ENCODE data around the gene OTUD3. TPM values are rescaled to one million over a fixed set of nuclear protein-coding genes. Genes with fewer than 3 reads are reported as not detected.

Gene OTUD3
- total and polyA plus RNA-seq, 9 of the 15 experiments (the other 6 are each of a cell fraction or from before 2014, with no cell fraction given) = 2.0 to 16.6 (median 11.0) TPM

GRCh38 chr1:19861034-19861433, 21.2 kb upstream of the OTUD3 start (continued):
- TF ChIP-seq, protein P1, sequence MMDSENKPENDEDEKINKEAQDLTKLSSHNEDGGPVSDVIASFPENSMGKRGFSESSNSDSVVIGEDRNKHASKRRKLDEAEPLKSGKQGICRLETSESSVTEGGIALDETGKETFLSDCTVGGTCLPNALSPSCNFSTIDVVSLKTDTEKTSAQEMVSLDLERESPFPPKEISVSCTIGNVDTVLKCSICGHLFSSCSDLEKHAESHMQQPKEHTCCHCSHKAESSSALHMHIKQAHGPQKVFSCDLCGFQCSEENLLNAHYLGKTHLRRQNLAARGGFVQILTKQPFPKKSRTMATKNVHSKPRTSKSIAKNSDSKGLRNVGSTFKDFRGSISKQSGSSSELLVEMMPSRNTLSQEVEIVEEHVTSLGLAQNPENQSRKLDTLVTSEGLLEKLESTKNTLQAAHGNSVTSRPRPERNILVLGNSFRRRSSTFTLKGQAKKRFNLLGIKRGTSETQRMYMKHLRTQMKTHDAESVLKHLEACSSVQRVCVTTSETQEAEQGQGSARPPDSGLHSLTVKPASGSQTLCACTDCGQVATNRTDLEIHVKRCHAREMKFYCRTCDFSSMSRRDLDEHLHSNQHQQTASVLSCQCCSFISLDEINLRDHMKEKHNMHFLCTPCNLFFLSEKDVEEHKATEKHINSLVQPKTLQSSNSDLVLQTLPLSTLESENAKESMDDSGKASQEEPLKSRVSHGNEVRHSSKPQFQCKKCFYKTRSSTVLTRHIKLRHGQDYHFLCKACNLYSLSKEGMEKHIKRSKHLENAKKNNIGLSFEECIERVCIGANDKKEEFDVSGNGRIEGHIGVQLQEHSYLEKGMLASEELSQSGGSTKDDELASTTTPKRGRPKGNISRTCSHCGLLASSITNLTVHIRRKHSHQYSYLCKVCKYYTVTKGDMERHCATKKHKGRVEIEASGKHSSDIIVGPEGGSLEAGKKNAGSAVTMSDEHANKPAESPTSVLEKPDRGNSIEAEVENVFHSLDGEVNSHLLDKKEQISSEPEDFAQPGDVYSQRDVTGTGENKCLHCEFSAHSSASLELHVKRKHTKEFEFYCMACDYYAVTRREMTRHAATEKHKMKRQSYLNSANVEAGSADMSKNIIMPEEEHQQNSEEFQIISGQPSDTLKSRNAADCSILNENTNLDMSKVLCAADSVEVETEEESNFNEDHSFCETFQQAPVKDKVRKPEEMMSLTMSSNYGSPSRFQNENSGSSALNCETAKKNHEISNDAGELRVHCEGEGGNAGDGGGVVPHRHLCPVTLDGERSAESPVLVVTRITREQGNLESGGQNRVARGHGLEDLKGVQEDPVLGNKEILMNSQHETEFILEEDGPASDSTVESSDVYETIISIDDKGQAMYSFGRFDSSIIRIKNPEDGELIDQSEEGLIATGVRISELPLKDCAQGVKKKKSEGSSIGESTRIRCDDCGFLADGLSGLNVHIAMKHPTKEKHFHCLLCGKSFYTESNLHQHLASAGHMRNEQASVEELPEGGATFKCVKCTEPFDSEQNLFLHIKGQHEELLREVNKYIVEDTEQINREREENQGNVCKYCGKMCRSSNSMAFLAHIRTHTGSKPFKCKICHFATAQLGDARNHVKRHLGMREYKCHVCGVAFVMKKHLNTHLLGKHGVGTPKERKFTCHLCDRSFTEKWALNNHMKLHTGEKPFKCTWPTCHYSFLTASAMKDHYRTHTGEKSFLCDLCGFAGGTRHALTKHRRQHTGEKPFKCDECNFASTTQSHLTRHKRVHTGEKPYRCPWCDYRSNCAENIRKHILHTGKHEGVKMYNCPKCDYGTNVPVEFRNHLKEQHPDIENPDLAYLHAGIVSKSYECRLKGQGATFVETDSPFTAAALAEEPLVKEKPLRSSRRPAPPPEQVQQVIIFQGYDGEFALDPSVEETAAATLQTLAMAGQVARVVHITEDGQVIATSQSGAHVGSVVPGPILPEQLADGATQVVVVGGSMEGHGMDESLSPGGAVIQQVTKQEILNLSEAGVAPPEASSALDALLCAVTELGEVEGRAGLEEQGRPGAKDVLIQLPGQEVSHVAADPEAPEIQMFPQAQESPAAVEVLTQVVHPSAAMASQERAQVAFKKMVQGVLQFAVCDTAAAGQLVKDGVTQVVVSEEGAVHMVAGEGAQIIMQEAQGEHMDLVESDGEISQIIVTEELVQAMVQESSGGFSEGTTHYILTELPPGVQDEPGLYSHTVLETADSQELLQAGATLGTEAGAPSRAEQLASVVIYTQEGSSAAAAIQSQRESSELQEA (IDR thresholded peaks at IDR 0.05; ENCODE audit: low read depth) = no peak
- TF ChIP-seq ZNF586 (CRISPR knock-in tag; conservative IDR thresholded peaks at IDR 0.05) (no peak), NELFE (IDR thresholded peaks at IDR 0.05; ENCODE audit: insufficient read depth, insufficient read length) (no peak), BRD9 (IDR thresholded peaks at IDR 0.05; ENCODE audit: low read depth, partially characterized antibody) (no peak), LEF1 (IDR thresholded peaks at IDR 0.05) (no peak), PYGO2 (tag; IDR thresholded peaks at IDR 0.05) (no peak), CBX1 (IDR thresholded peaks at IDR 0.05; ENCODE audit: low read depth) (no peak), ARNT (IDR thresholded peaks at IDR 0.05) (no peak), ZFP1 (CRISPR knock-in tag; IDR thresholded peaks at IDR 0.05) (no peak), ZEB2 (IDR thresholded peaks at IDR 0.05) (no peak), SMARCC2 (IDR thresholded peaks at IDR 0.05; ENCODE audit: low read depth) (peak; percentile 59; the same call in 1 of the 2 replicates), BCOR (IDR thresholded peaks at IDR 0.05) (no peak)
- TF ChIP-seq, protein P2, sequence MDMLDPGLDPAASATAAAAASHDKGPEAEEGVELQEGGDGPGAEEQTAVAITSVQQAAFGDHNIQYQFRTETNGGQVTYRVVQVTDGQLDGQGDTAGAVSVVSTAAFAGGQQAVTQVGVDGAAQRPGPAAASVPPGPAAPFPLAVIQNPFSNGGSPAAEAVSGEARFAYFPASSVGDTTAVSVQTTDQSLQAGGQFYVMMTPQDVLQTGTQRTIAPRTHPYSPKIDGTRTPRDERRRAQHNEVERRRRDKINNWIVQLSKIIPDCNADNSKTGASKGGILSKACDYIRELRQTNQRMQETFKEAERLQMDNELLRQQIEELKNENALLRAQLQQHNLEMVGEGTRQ (CRISPR knock-in tag; IDR thresholded peaks at IDR 0.05) = no peak
- TF ChIP-seq, protein P3, sequence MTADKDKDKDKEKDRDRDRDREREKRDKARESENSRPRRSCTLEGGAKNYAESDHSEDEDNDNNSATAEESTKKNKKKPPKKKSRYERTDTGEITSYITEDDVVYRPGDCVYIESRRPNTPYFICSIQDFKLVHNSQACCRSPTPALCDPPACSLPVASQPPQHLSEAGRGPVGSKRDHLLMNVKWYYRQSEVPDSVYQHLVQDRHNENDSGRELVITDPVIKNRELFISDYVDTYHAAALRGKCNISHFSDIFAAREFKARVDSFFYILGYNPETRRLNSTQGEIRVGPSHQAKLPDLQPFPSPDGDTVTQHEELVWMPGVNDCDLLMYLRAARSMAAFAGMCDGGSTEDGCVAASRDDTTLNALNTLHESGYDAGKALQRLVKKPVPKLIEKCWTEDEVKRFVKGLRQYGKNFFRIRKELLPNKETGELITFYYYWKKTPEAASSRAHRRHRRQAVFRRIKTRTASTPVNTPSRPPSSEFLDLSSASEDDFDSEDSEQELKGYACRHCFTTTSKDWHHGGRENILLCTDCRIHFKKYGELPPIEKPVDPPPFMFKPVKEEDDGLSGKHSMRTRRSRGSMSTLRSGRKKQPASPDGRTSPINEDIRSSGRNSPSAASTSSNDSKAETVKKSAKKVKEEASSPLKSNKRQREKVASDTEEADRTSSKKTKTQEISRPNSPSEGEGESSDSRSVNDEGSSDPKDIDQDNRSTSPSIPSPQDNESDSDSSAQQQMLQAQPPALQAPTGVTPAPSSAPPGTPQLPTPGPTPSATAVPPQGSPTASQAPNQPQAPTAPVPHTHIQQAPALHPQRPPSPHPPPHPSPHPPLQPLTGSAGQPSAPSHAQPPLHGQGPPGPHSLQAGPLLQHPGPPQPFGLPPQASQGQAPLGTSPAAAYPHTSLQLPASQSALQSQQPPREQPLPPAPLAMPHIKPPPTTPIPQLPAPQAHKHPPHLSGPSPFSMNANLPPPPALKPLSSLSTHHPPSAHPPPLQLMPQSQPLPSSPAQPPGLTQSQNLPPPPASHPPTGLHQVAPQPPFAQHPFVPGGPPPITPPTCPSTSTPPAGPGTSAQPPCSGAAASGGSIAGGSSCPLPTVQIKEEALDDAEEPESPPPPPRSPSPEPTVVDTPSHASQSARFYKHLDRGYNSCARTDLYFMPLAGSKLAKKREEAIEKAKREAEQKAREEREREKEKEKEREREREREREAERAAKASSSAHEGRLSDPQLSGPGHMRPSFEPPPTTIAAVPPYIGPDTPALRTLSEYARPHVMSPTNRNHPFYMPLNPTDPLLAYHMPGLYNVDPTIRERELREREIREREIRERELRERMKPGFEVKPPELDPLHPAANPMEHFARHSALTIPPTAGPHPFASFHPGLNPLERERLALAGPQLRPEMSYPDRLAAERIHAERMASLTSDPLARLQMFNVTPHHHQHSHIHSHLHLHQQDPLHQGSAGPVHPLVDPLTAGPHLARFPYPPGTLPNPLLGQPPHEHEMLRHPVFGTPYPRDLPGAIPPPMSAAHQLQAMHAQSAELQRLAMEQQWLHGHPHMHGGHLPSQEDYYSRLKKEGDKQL (CRISPR knock-in tag; IDR thresholded peaks at IDR 0.05; ENCODE audit: borderline replicate concordance) = peak; percentile 40; the same call in 1 of the 2 replicates
- TF ChIP-seq, protein P4, sequence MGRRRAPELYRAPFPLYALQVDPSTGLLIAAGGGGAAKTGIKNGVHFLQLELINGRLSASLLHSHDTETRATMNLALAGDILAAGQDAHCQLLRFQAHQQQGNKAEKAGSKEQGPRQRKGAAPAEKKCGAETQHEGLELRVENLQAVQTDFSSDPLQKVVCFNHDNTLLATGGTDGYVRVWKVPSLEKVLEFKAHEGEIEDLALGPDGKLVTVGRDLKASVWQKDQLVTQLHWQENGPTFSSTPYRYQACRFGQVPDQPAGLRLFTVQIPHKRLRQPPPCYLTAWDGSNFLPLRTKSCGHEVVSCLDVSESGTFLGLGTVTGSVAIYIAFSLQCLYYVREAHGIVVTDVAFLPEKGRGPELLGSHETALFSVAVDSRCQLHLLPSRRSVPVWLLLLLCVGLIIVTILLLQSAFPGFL (CRISPR knock-in tag; IDR thresholded peaks at IDR 0.05) = no peak
